Esophagus (tissue), 2 donors: ENCODE data around the gene SLC23A3. TPM values are rescaled to one million over a fixed set of nuclear protein-coding genes. Genes with fewer than 3 reads are reported as not detected.

ENCODE experiments used
- H3K27ac ChIP-seq, 2 donors: one replicate each; pipeline ENCODE4 v1.5.1; 2013; ENCODE audit warnings: low read depth in 2 of 2, mild to moderate bottlenecking in 2 of 2, inconsistent platforms in 1 of 2, low read length in 1 of 2, moderate library complexity in 1 of 2
- H3K27me3 ChIP-seq, 2 donors: one replicate each; pipeline ENCODE4 v1.6.1; 2013; ENCODE audit warnings: low read length in 2 of 2, control low read depth in 1 of 2, mild to moderate bottlenecking in 1 of 2; ENCODE audit not compliant: insufficient read depth in 2 of 2, control insufficient read depth in 1 of 2
- H3K36me3 ChIP-seq, 2 donors: one replicate each; pipeline ENCODE4 v1.6.1; 2013; ENCODE audit warnings: low read length in 1 of 2; ENCODE audit not compliant: control insufficient read depth in 2 of 2, insufficient read depth in 2 of 2
- H3K4me1 ChIP-seq, 2 donors: one replicate each; pipeline ENCODE4 v1.6.1; 2013; ENCODE audit warnings: low read length in 1 of 2; ENCODE audit not compliant: control insufficient read depth in 2 of 2, insufficient read depth in 2 of 2
- H3K4me3 ChIP-seq, 2 donors: one replicate each; pipeline ENCODE4 v1.5.1; 2013; ENCODE audit warnings: low read length in 2 of 2, mild to moderate bottlenecking in 2 of 2, low read depth in 1 of 2, moderate library complexity in 1 of 2
- H3K9me3 ChIP-seq, 2 donors: one replicate each; pipeline ENCODE4 v1.6.1; 2013; ENCODE audit warnings: mild to moderate bottlenecking in 2 of 2, low read depth in 1 of 2, low read length in 1 of 2, moderate library complexity in 1 of 2; ENCODE audit not compliant: control insufficient read depth in 2 of 2, insufficient read depth in 1 of 2
- WGBS, 2 donors: extraction: QIAGEN DNeasy Blood & Tissue Kit; methylation state at CpG; one replicate each; pipeline ENCODE4 v1.1.7; 2013; 5-methylcytosine and 5-hydroxymethylcytosine counted together
- polyA plus RNA-seq, 2 donors: library from polyadenylated mRNA; stranded (reverse); fragments of 200-250 nt; gene quantifications; one replicate each; pipeline ENCODE4 v1.2.3, GENCODE V29; 2013
- donor health status: healthy with polysubstance abuse.
- donor health status: Bipolar disorder and iron deficiency.

SLC23A3 gene
- polyA plus RNA-seq, 2 donors, result 1.2 to 3.4 TPM

GRCh38 chr2:219213026-219213415 is 43.2 kb upstream of the SLC23A3 start:
- Histone ChIP-seq H3K4me3 (no peak overlapping the region), H3K27me3 (no peaks in the 10 kb centered on the region), H3K9me3 (no peaks in the 10 kb centered on the region), H3K27ac (no peak overlapping the region), H3K36me3 (peaks cover 5 to 53% of the 10 kb centered on the region in 2 donors), H3K4me1 (peaks cover 0 to 5% of the 10 kb centered on the region in 2 donors)
- WGBS, 2 donors, result 80 to 83% methylated on average over 8 of the region's 8 CpGs

- Histone ChIP-seq H3K27ac (peak overlapping the region in 1 of 2 donors; percentile 33), H3K9me3 (no peaks in the 10 kb centered on the region), H3K27me3 (no peaks in the 10 kb centered on the region), H3K36me3 (peaks cover 5 to 48% of the 10 kb centered on the region in 2 donors), H3K4me3 (no peak overlapping the region), H3K4me1 (peaks cover 0 to 13% of the 10 kb centered on the region in 2 donors)
- 89 to 90% methylated on average over 9 of the region's 9 CpGs for WGBS, 2 donors
These were observed 41.1 kb upstream of the SLC23A3 start for GRCh38 chr2:219210886-219211362.

- 93 to 94% methylated on average over 24 of the region's 24 CpGs for WGBS, 2 donors
- Histone ChIP-seq H3K27ac (no peak overlapping the region), H3K9me3 (no peaks in the 10 kb centered on the region), H3K4me3 (no peak overlapping the region), H3K36me3 (peaks cover 5 to 46% of the 10 kb centered on the region in 2 donors), H3K27me3 (no peaks in the 10 kb centered on the region), H3K4me1 (peaks cover 0 to 13% of the 10 kb centered on the region in 2 donors)
These were observed 40.5 kb upstream of the SLC23A3 start for GRCh38 chr2:219210196-219210885.

- H3K27me3 ChIP-seq, result no peaks in the 10 kb centered on the region
- H3K27ac ChIP-seq, result peak overlapping the region; percentile 5 to 57
- peaks cover 5 to 42% of the 10 kb centered on the region in 2 donors for H3K36me3 ChIP-seq
- 78 to 81% methylated on average over 18 of the region's 18 CpGs for WGBS, 2 donors
- H3K9me3 ChIP-seq, result no peaks in the 10 kb centered on the region
- H3K4me3 ChIP-seq, result no peak overlapping the region
- peaks cover 0 to 13% of the 10 kb centered on the region in 2 donors for H3K4me1 ChIP-seq
These were observed 39.7 kb upstream of the SLC23A3 start for GRCh38 chr2:219209236-219210195.

GRCh38 chr2:219207884-219208740 is 38.3 kb upstream of the SLC23A3 start:
- H3K4me3 ChIP-seq, result peak overlapping the region; percentile 71 to 75

GRCh38 chr2:219207134-219207883 is 37.5 kb upstream of the SLC23A3 start:
- no peaks in the 10 kb centered on the region for H3K27me3 ChIP-seq
- peaks cover 0 to 13% of the 10 kb centered on the region in 2 donors for H3K4me1 ChIP-seq
- peak overlapping the region; percentile 71 to 75 for H3K4me3 ChIP-seq
- H3K9me3 ChIP-seq, result no peaks in the 10 kb centered on the region
- peak overlapping the region; percentile 98 for H3K27ac ChIP-seq
- WGBS, 2 donors, result 10 to 15% methylated on average over 21 to 22 of the region's 22 CpGs
- H3K36me3 ChIP-seq, result peaks cover 5 to 29% of the 10 kb centered on the region in 2 donors

More at GRCh38 chr2:219207884-219208740, 38.3 kb upstream of the SLC23A3 start:
- H3K4me1 ChIP-seq, result peaks cover 0 to 13% of the 10 kb centered on the region in 2 donors
- H3K9me3 ChIP-seq, result no peaks in the 10 kb centered on the region
- peak overlapping the region; percentile 98 for H3K27ac ChIP-seq
- H3K36me3 ChIP-seq, result peaks cover 5 to 35% of the 10 kb centered on the region in 2 donors
- 57 to 71% methylated on average over 17 of the region's 17 CpGs for WGBS, 2 donors
- H3K27me3 ChIP-seq, result no peaks in the 10 kb centered on the region

GRCh38 chr2:219206328-219207133 is 36.7 kb upstream of the SLC23A3 start, which contains the start of gene ZFAND2B:
TSS of gene ZFAND2B (plus strand) at chr2:219206782. CDS start at chr2:219206988, 206 bp downstream.
- Histone ChIP-seq H3K27ac (peak within 1 kb of the TSS; percentile 98), H3K36me3 (peaks cover 5 to 27% of the 10 kb centered on the region in 2 donors), H3K4me3 (peak within 1 kb of the TSS; percentile 71 to 75), H3K4me1 (peaks cover 0 to 13% of the 10 kb centered on the region in 2 donors), H3K9me3 (no peaks in the 10 kb centered on the region), H3K27me3 (no peaks in the 10 kb centered on the region)
- WGBS, 2 donors, result 0 to 1% methylated on average over 47 to 76 of the region's 76 CpGs

GRCh38 chr2:219205981-219206327 is 36.1 kb upstream of the SLC23A3 start:
- H3K4me1 ChIP-seq, result peaks cover 0 to 13% of the 10 kb centered on the region in 2 donors
- peaks cover 4 to 25% of the 10 kb centered on the region in 2 donors for H3K36me3 ChIP-seq

More at GRCh38 chr2:219205981-219206327, 36.1 kb upstream of the SLC23A3 start:
- peak overlapping the region; percentile 71 to 75 for H3K4me3 ChIP-seq
- H3K9me3 ChIP-seq, result no peaks in the 10 kb centered on the region
- H3K27ac ChIP-seq, result peak overlapping the region; percentile 98
- H3K27me3 ChIP-seq, result no peaks in the 10 kb centered on the region
- WGBS, 2 donors, result 15 to 16% methylated on average over 7 of the region's 7 CpGs
